Adrenal gland (tissue), 12 donors: Measurements from ENCODE around the gene ALPK1. TPM values are rescaled to one million over a fixed set of nuclear protein-coding genes. Genes with fewer than 3 reads are reported as not detected.

ENCODE experiments used
- DNase-seq, 7 donors: peaks; one replicate each; pipeline ENCODE4 v3.0.0-alpha.2; 2019 to 2020
- H3K27ac ChIP-seq, 5 donors: fragments of 200-600 bp; sonication (generic) in 4 of 5; 1 replicate in 3 of 5; 2 replicates in 2 of 5; pipeline versions ENCODE4 v1.5.1 to v1.8.0; 2016 to 2020; ENCODE audit warnings: mild to moderate bottlenecking in 1 of 5
- H3K27me3 ChIP-seq: fragments of 200-600 bp; 2 replicates; pipeline ENCODE4 v1.8.0; 2021
- H3K36me3 ChIP-seq, 2 donors: fragments of 200-600 bp; replicated peaks in 1 of 2; 1 replicate in 1 of 2; 2 replicates in 1 of 2; pipeline versions ENCODE4 v1.5.1 to v1.8.0; 2018 to 2022
- H3K4me1 ChIP-seq, 2 donors: fragments of 200-600 bp; replicated peaks in 1 of 2; 1 replicate in 1 of 2; 2 replicates in 1 of 2; pipeline versions ENCODE4 v1.5.1 to v1.8.0; 2018 to 2021
- H3K4me3 ChIP-seq, 4 donors: fragments of 200-600 bp; sonication (generic) in 3 of 4; one replicate each; pipeline ENCODE4 v1.5.1; 2016 to 2018
- H3K9me3 ChIP-seq, 3 donors: fragments of 200-600 bp; sonication (generic) in 1 of 3; replicated peaks in 1 of 3; 1 replicate in 2 of 3; 2 replicates in 1 of 3; pipeline versions ENCODE4 v1.5.1 to v1.8.0; 2016 to 2021
- CTCF ChIP-seq, 6 experiments: fragments of 450-650 bp in 4 of 6; fragments of 200-600 bp in 2 of 6; sonication (generic) in 1 of 6; IDR thresholded peaks; 1 replicate in 5 of 6; 2 replicates in 1 of 6; pipeline versions ENCODE4 v1.5.1 to v1.8.0; 2016 to 2021; ENCODE audit warnings: antibody characterized with exemption in 6 of 6, mild to moderate bottlenecking in 2 of 6, moderate library complexity in 1 of 6
- POLR2A ChIP-seq, 2 donors: fragments of 450-650 bp; IDR thresholded peaks; one replicate each; pipeline ENCODE4 v1.6.1; 2017; ENCODE audit warnings: antibody characterized with exemption in 2 of 2, mild to moderate bottlenecking in 2 of 2, moderate library complexity in 1 of 2
- WGBS, 4 donors: extraction: QIAGEN DNeasy Blood & Tissue Kit in 2 of 4; methylation state at CpG; one replicate each; pipeline versions ENCODE4 v1.1.5 to v1.1.7; 2013 to 2017; 5-methylcytosine and 5-hydroxymethylcytosine counted together
- intact Hi-C, 2 donors: fragments of 100-400 bp; cut with DNase I; formaldehyde crosslinking; loops; one replicate each; pipeline versions ENCODE4 v1.14.1 to v1.15.0; 2022 to 2023
- polyA plus RNA-seq, 3 donors: library from polyadenylated mRNA; stranded (reverse); fragments of 200-250 nt in 2 of 3; fragments of 350-450 nt in 1 of 3; fragmentation: Illumina TruSeq in 1 of 3; extraction: RNeasy Lipid Tissue Mini Kit (QIAGEN cat#74804) in 1 of 3; gene quantifications; one replicate each; pipeline ENCODE4 v1.2.3, GENCODE V29; 2013 to 2014
- total RNA-seq, 9 donors: library from RNA; depleted of rRNA in 4 of 9; stranded (reverse); fragments of >200 nt in 4 of 9; fragments of 120-200 nt in 1 of 9; fragmentation: NEBNext Ultra II Directional in 1 of 9; extraction: Animal tissue kit (Norgen Biotek cat#: 25700) in 1 of 9; gene quantifications; one replicate each; pipeline versions ENCODE4 v1.1.0 to v1.2.4, GENCODE V29; 2013 to 2023
- donor health status: healthy with polysubstance abuse.
- donor health status: Bipolar disorder and iron deficiency.
- donor health status: DM: yes; HTN: yes; CAD: no.
- donor health status: DM: no; HTN: no; CAD: no.
- donor health status: DM: no; HTN: no; CAD: no.
- donor health status: DM: yes; HTN: yes; CAD: no.

Gene ALPK1
- total and polyA plus RNA-seq, 12 donors: 6.0 to 50.4 (median 14.4) TPM

GRCh38 chr4:112370466-112370865 is 73.3 kb downstream of the ALPK1 start:
- no peak for DNase-seq
- H3K27ac ChIP-seq: no peak overlapping the region
- H3K36me3 ChIP-seq: no peaks in the 10 kb centered on the region
- WGBS, 4 donors: 69 to 81% (median 76%) methylated on average over 1 of the region's 1 CpG
- H3K9me3 ChIP-seq: peaks cover 0 to 3% (median 0%) of the 10 kb centered on the region in 3 donors
- H3K4me1 ChIP-seq: no peaks in the 10 kb centered on the region
- TF ChIP-seq POLR2A (IDR thresholded peaks at IDR 0.05) (no peak), CTCF (IDR thresholded peaks at IDR 0.05) (no peak)
- H3K27me3 ChIP-seq: no peaks in the 10 kb centered on the region
- intact Hi-C loops: no loop called here
- H3K4me3 ChIP-seq: no peak overlapping the region

GRCh38 chr4:112371361-112371760 is 74.2 kb downstream of the ALPK1 start:
- H3K4me3 ChIP-seq: no peak overlapping the region
- no peak for DNase-seq
- no peak overlapping the region for H3K27ac ChIP-seq
- intact Hi-C loops: no loop called here
- H3K4me1 ChIP-seq: no peaks in the 10 kb centered on the region
- peaks cover 0 to 3% (median 0%) of the 10 kb centered on the region in 3 donors for H3K9me3 ChIP-seq
- TF ChIP-seq POLR2A (IDR thresholded peaks at IDR 0.05): no peak
- TF ChIP-seq CTCF (IDR thresholded peaks at IDR 0.05): no peak
- WGBS, 4 donors: 89 to 95% (median 92%) methylated on average over 3 of the region's 3 CpGs
- H3K27me3 ChIP-seq: no peaks in the 10 kb centered on the region
- H3K36me3 ChIP-seq: no peaks in the 10 kb centered on the region

DNA sequence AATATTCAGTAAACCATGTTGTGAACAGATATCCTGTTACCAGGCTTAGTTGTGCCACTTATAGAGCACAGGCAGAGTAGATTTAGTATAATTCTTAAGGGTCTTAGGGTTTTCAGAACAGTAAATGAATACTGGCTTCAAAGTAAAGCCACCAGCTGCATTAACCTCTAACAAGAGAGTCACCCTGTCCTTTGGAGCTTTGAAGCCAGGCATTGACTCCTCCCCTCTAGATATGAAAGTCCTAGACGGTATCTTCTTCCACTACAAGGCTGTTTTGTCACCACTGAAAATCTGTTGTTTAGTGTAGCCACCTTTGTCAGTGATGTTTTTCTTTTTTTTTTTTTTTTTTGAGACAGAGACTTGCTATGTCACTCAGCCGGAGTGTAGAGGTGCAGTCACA is 77.7 kb downstream of the ALPK1 start:
- TF ChIP-seq POLR2A (IDR thresholded peaks at IDR 0.05) (no peak), CTCF (IDR thresholded peaks at IDR 0.05) (no peak)
- H3K36me3 ChIP-seq: peaks cover 0 to 12% of the 10 kb centered on the region in 2 donors
- intact Hi-C loops: no loop called here
- DNase-seq: no peak
- H3K27me3 ChIP-seq: no peaks in the 10 kb centered on the region
- H3K4me3 ChIP-seq: no peak overlapping the region
- H3K9me3 ChIP-seq: no peaks in the 10 kb centered on the region
- no peaks in the 10 kb centered on the region for H3K4me1 ChIP-seq
- H3K27ac ChIP-seq: no peak overlapping the region
- WGBS, 4 donors: 85 to 94% (median 90%) methylated on average over 2 of the region's 2 CpGs

DNA sequence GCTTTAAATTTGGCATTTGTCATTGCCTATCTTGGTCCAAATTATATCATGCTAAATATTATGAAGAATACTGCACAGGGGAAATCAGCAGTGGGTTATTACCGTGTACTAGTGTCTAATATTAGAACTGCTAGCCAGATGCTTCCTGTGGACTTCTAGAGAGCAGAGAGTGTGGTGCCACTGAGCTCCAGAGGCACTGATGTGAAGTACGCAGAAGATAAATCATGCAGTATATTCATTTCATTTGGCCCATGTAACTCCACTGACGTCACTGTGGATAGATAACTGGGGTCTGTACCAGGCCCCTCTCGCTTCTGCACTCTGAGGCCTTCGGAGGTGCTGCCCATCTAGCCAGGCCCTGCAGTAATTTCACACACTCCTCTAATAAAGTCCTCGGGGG is 80.0 kb downstream of the ALPK1 start:
- Histone ChIP-seq H3K9me3 (no peaks in the 10 kb centered on the region), H3K27me3 (no peaks in the 10 kb centered on the region), H3K27ac (no peak overlapping the region), H3K36me3 (peaks cover 0 to 12% of the 10 kb centered on the region in 2 donors), H3K4me1 (no peaks in the 10 kb centered on the region), H3K4me3 (no peak overlapping the region)
- 83 to 86% (median 85%) methylated on average over 6 of the region's 6 CpGs for WGBS, 4 donors
- no peak for TF ChIP-seq CTCF (IDR thresholded peaks at IDR 0.05)
- no peak for TF ChIP-seq POLR2A (IDR thresholded peaks at IDR 0.05)
- intact Hi-C loops: no loop called here
- DNase-seq: no peak
